Trophoblast cell (in vitro differentiated cells and primary cell): ENCODE results near the gene LHFPL2.

Experiments used
- DNase-seq, 2 donors: peaks; one replicate each; pipeline ENCODE4 v3.0.0-alpha.2; 2016
- H2AFZ ChIP-seq: 2 replicates; pipeline ENCODE4 v1.6.1; 2013; ENCODE audit warnings: low read length, moderate library complexity, mild to moderate bottlenecking; ENCODE audit not compliant: insufficient read depth, poor library complexity
- H2AK5ac ChIP-seq: 2 replicates; pipeline ENCODE4 v1.6.1; 2013; ENCODE audit warnings: mild to moderate bottlenecking, low read length
- H2BK120ac ChIP-seq: 2 replicates; pipeline ENCODE4 v1.6.1; 2013; ENCODE audit warnings: low read length, mild to moderate bottlenecking, moderate library complexity; ENCODE audit not compliant: insufficient read depth, poor library complexity
- H2BK12ac ChIP-seq: 2 replicates; pipeline ENCODE4 v1.6.1; 2013; ENCODE audit warnings: mild to moderate bottlenecking, low read length, moderate library complexity
- H2BK5ac ChIP-seq: 2 replicates; pipeline ENCODE4 v1.6.1; 2013; ENCODE audit warnings: low read length, low read depth, moderate library complexity, mild to moderate bottlenecking; ENCODE audit not compliant: poor library complexity
- H3K14ac ChIP-seq: 2 replicates; pipeline ENCODE4 v1.6.1; 2013; ENCODE audit warnings: mild to moderate bottlenecking, low read length
- H3K18ac ChIP-seq: 2 replicates; pipeline ENCODE4 v1.6.1; 2013; ENCODE audit warnings: mild to moderate bottlenecking, low read length
- H3K23ac ChIP-seq: 2 replicates; pipeline ENCODE4 v1.6.1; 2013; ENCODE audit warnings: low read length
- H3K27ac ChIP-seq: 2 replicates; pipeline ENCODE4 v1.5.1; 2013; ENCODE audit warnings: low read depth, mild to moderate bottlenecking, inconsistent platforms, low read length, moderate library complexity
- H3K27me3 ChIP-seq: 2 replicates; pipeline ENCODE4 v1.6.1; 2013; ENCODE audit warnings: inconsistent platforms, mild to moderate bottlenecking, low read length, moderate library complexity; ENCODE audit not compliant: insufficient read depth
- H3K36me3 ChIP-seq, 2 experiments: 1 replicate in 1 of 2; 2 replicates in 1 of 2; pipeline ENCODE4 v1.6.1; 2013; ENCODE audit warnings: low read length in 2 of 2, mild to moderate bottlenecking in 2 of 2, moderate library complexity in 1 of 2; ENCODE audit not compliant: insufficient read depth in 2 of 2, control insufficient read depth in 1 of 2
- H3K4ac ChIP-seq: 2 replicates; pipeline ENCODE4 v1.6.1; 2013; ENCODE audit warnings: low read depth, mild to moderate bottlenecking, low read length, moderate library complexity
- H3K4me1 ChIP-seq, 2 experiments: 1 replicate in 1 of 2; 2 replicates in 1 of 2; pipeline ENCODE4 v1.6.1; 2013; ENCODE audit warnings: low read length in 2 of 2, mild to moderate bottlenecking in 2 of 2, moderate library complexity in 1 of 2; ENCODE audit not compliant: insufficient read depth in 2 of 2, control insufficient read depth in 1 of 2
- H3K4me2 ChIP-seq: 2 replicates; pipeline ENCODE4 v1.6.1; 2013; ENCODE audit warnings: inconsistent platforms, mild to moderate bottlenecking, low read length, moderate library complexity
- H3K4me3 ChIP-seq: 2 replicates; pipeline ENCODE4 v1.5.1; 2013; ENCODE audit warnings: mild to moderate bottlenecking, low read depth, low read length, inconsistent platforms
- H3K79me1 ChIP-seq: one replicate; pipeline ENCODE4 v1.6.1; 2013; ENCODE audit warnings: low read length
- H3K79me2 ChIP-seq: 2 replicates; pipeline ENCODE4 v1.6.1; 2013; ENCODE audit warnings: low read length, mild to moderate bottlenecking; ENCODE audit not compliant: control insufficient read depth, insufficient read depth, poor library complexity
- H3K9ac ChIP-seq: 2 replicates; pipeline ENCODE4 v1.6.1; 2013; ENCODE audit warnings: mild to moderate bottlenecking, low read length
- H3K9me3 ChIP-seq: 2 replicates; pipeline ENCODE4 v1.6.1; 2013; ENCODE audit warnings: low read depth, mild to moderate bottlenecking, control low read depth, inconsistent platforms, low read length; ENCODE audit not compliant: insufficient read depth
- H4K12ac ChIP-seq: 2 replicates; pipeline ENCODE4 v1.6.1; 2013; ENCODE audit warnings: low read depth, mild to moderate bottlenecking, low read length, moderate library complexity
- H4K8ac ChIP-seq: 2 replicates; pipeline ENCODE4 v1.6.1; 2013; ENCODE audit warnings: low read depth, mild to moderate bottlenecking, low read length, moderate library complexity
- H4K91ac ChIP-seq: one replicate; pipeline ENCODE4 v1.6.1; 2013; ENCODE audit warnings: low read depth, mild to moderate bottlenecking, low read length, moderate library complexity
- WGBS: extraction: QIAGEN DNeasy Blood & Tissue Kit; methylation state at CpG from one replicate; pipeline ENCODE4 v1.1.7; 2013; ENCODE audit warnings: missing lambda C conversion rate; ENCODE audit not compliant: insufficient read length, insufficient coverage; ENCODE audit errors: extremely low coverage; 5-methylcytosine and 5-hydroxymethylcytosine counted together

The LHFPL2 gene

GRCh38 chr5:78500871-78501270 lies 147.7 kb downstream of the LHFPL2 start:
- H3K4ac ChIP-seq: no peak overlapping the region
- no peaks in the 10 kb centered on the region for H3K9me3 ChIP-seq
- peaks cover 2% of the 10 kb centered on the region for H3K79me2 ChIP-seq
- H4K91ac ChIP-seq: no peak overlapping the region
- H3K79me1 ChIP-seq: peaks cover 6% of the 10 kb centered on the region
- H3K9ac ChIP-seq: no peak overlapping the region
- DNase-seq: no peak
- no peak overlapping the region for H2AK5ac ChIP-seq
- no peak overlapping the region for H3K27ac ChIP-seq
- H2BK5ac ChIP-seq: no peak overlapping the region
- H3K4me3 ChIP-seq: no peak overlapping the region
- WGBS: no CpG with 5 or more reads among the region's 5 CpGs
- H3K18ac ChIP-seq: no peak overlapping the region
- no peak overlapping the region for H3K14ac ChIP-seq
- peaks cover 0 to 3% of the 10 kb centered on the region in 2 experiments for H3K36me3 ChIP-seq
- H4K8ac ChIP-seq: no peak overlapping the region
- H3K4me1 ChIP-seq: peaks cover 22 to 35% of the 10 kb centered on the region in 2 experiments
- H2BK120ac ChIP-seq: no peak overlapping the region
- no peak overlapping the region for H2BK12ac ChIP-seq
- H4K12ac ChIP-seq: no peak overlapping the region
- no peak overlapping the region for H2AFZ ChIP-seq
- no peaks in the 10 kb centered on the region for H3K27me3 ChIP-seq
- H3K4me2 ChIP-seq: no peak overlapping the region
- no peak overlapping the region for H3K23ac ChIP-seq

- no peak overlapping the region for H3K9ac ChIP-seq
- DNase-seq: no peak
- no peak overlapping the region for H3K18ac ChIP-seq
- no peaks in the 10 kb centered on the region for H3K27me3 ChIP-seq
- H3K36me3 ChIP-seq: peaks cover 0 to 3% of the 10 kb centered on the region in 2 experiments
- no peak overlapping the region for H3K4ac ChIP-seq
- H3K4me1 ChIP-seq: peaks cover 18 to 31% of the 10 kb centered on the region in 2 experiments
- no peak overlapping the region for H2BK12ac ChIP-seq
- H3K4me3 ChIP-seq: no peak overlapping the region
- H4K91ac ChIP-seq: no peak overlapping the region
- no peak overlapping the region for H3K27ac ChIP-seq
- H3K79me2 ChIP-seq: peaks cover 2% of the 10 kb centered on the region
- H2BK120ac ChIP-seq: no peak overlapping the region
- H4K12ac ChIP-seq: no peak overlapping the region
- H3K9me3 ChIP-seq: no peaks in the 10 kb centered on the region
- no peak overlapping the region for H2AK5ac ChIP-seq
- H4K8ac ChIP-seq: no peak overlapping the region
- H3K4me2 ChIP-seq: no peak overlapping the region
- no peak overlapping the region for H3K23ac ChIP-seq
- no CpG with 5 or more reads among the region's 2 CpGs for WGBS
- H2AFZ ChIP-seq: no peak overlapping the region
- no peak overlapping the region for H3K14ac ChIP-seq
- H3K79me1 ChIP-seq: peaks cover 2% of the 10 kb centered on the region
- no peak overlapping the region for H2BK5ac ChIP-seq
These were observed 148.5 kb downstream of the LHFPL2 start for GRCh38 chr5:78500028-78500427.

GRCh38 chr5:78499485-78499884 lies 149.1 kb downstream of the LHFPL2 start:
- Histone ChIP-seq H3K9ac (no peak overlapping the region), H3K27ac (no peak overlapping the region), H2BK120ac (no peak overlapping the region), H2BK5ac (no peak overlapping the region), H3K4me3 (no peak overlapping the region), H2AFZ (no peak overlapping the region), H4K12ac (no peak overlapping the region), H3K14ac (no peak overlapping the region), H3K79me2 (peaks cover 2% of the 10 kb centered on the region), H4K8ac (no peak overlapping the region), H3K9me3 (no peaks in the 10 kb centered on the region), H3K18ac (no peak overlapping the region), H4K91ac (no peak overlapping the region), H3K23ac (no peak overlapping the region), H2AK5ac (no peak overlapping the region), H3K79me1 (no peaks in the 10 kb centered on the region), H3K36me3 (peaks cover 0 to 3% of the 10 kb centered on the region in 2 experiments), H3K4me1 (peaks cover 15 to 27% of the 10 kb centered on the region in 2 experiments), H3K27me3 (no peaks in the 10 kb centered on the region), H3K4me2 (no peak overlapping the region), H3K4ac (no peak overlapping the region), H2BK12ac (no peak overlapping the region)
- WGBS: no CpG with 5 or more reads among the region's 1 CpG
- peak; percentile 13 to 39 for DNase-seq

- H2AK5ac ChIP-seq: no peak overlapping the region
- H4K12ac ChIP-seq: no peak overlapping the region
- no peak overlapping the region for H2BK5ac ChIP-seq
- no peak for DNase-seq
- H3K36me3 ChIP-seq: peaks cover 0 to 5% of the 10 kb centered on the region in 2 experiments
- no peaks in the 10 kb centered on the region for H3K79me1 ChIP-seq
- peak overlapping the region; percentile 22 for H3K4ac ChIP-seq
- H2AFZ ChIP-seq: no peak overlapping the region
- no peak overlapping the region for H2BK120ac ChIP-seq
- no peak overlapping the region for H3K4me2 ChIP-seq
- no peak overlapping the region for H3K23ac ChIP-seq
- H3K79me2 ChIP-seq: peaks cover 2% of the 10 kb centered on the region
- no peak overlapping the region for H4K8ac ChIP-seq
- no peaks in the 10 kb centered on the region for H3K9me3 ChIP-seq
- H3K4me1 ChIP-seq: peaks cover 10 to 25% of the 10 kb centered on the region in 2 experiments
- no peak overlapping the region for H3K4me3 ChIP-seq
- H3K9ac ChIP-seq: no peak overlapping the region
- H3K27ac ChIP-seq: no peak overlapping the region
- no peak overlapping the region for H4K91ac ChIP-seq
- H3K14ac ChIP-seq: no peak overlapping the region
- no peaks in the 10 kb centered on the region for H3K27me3 ChIP-seq
- no CpG with 5 or more reads among the region's 13 CpGs for WGBS
- peak overlapping the region; percentile 11 for H3K18ac ChIP-seq
- H2BK12ac ChIP-seq: no peak overlapping the region
These were observed 150.7 kb downstream of the LHFPL2 start for GRCh38 chr5:78497573-78498533.
